ENCODE measurements around the gene TUBA4A.

- TF ChIP-seq CTCF (IDR thresholded peaks at IDR 0.05; ENCODE audit: insufficient read depth, low read depth, low read length): no peak
- no peak for TF ChIP-seq EZH2 (IDR thresholded peaks at IDR 0.05; ENCODE audit: insufficient read depth, low read length)
Measured at GRCh38 chr2:219219784-219220532, 33.8 kb downstream of the TUBA4A start.

All from astrocyte (in vitro differentiated cells and primary cell).